ENCODE results near the gene PRKACA.

Gene PRKACA

GRCh38 chr19:14156122-14156521, 38.6 kb upstream of the PRKACA start:
- no peak overlapping the region for H3K9ac ChIP-seq (ENCODE audit: low read length)
- H3K27ac ChIP-seq (ENCODE audit: low read length), result no peak overlapping the region
- H3K79me2 ChIP-seq (ENCODE audit: low read length), result no peaks in the 10 kb centered on the region
- TF ChIP-seq EZH2phosphoT487 (IDR thresholded peaks at IDR 0.05; ENCODE audit: low read depth) (no peak), CTCF (IDR thresholded peaks at IDR 0.05; ENCODE audit: low read depth, low read length) (no peak)
- no peaks in the 10 kb centered on the region for H3K27me3 ChIP-seq (ENCODE audit: low read depth, low read length)
- H2AFZ ChIP-seq (ENCODE audit: low read depth, low read length), result no peak overlapping the region
- H4K20me1 ChIP-seq (ENCODE audit: insufficient read depth, low read length), result no peaks in the 10 kb centered on the region
- no peaks in the 10 kb centered on the region for H3K9me3 ChIP-seq (ENCODE audit: insufficient read depth, low read length)
- H3K4me3 ChIP-seq (ENCODE audit: low read length), result no peak overlapping the region
- no peaks in the 10 kb centered on the region for H3K36me3 ChIP-seq (replicated peaks; ENCODE audit: low read depth, low read length)
- H3K4me1 ChIP-seq (ENCODE audit: low read length), result peaks cover 9% of the 10 kb centered on the region; the same call in 1 of the 2 replicates
- H3K4me2 ChIP-seq (ENCODE audit: low read length), result no peak overlapping the region

GRCh38 chr19:14155371-14155770, 37.8 kb upstream of the PRKACA start:
- Histone ChIP-seq H3K27me3 (ENCODE audit: low read depth, low read length) (no peaks in the 10 kb centered on the region), H4K20me1 (ENCODE audit: insufficient read depth, low read length) (no peaks in the 10 kb centered on the region), H3K4me3 (ENCODE audit: low read length) (no peak overlapping the region), H3K4me1 (ENCODE audit: low read length) (peaks cover 8% of the 10 kb centered on the region; the same call in 1 of the 2 replicates), H3K4me2 (ENCODE audit: low read length) (no peak overlapping the region), H3K36me3 (replicated peaks; ENCODE audit: low read depth, low read length) (no peaks in the 10 kb centered on the region), H3K27ac (ENCODE audit: low read length) (no peak overlapping the region), H3K9me3 (ENCODE audit: insufficient read depth, low read length) (no peaks in the 10 kb centered on the region), H3K79me2 (ENCODE audit: low read length) (no peaks in the 10 kb centered on the region), H2AFZ (ENCODE audit: low read depth, low read length) (no peak overlapping the region), H3K9ac (ENCODE audit: low read length) (no peak overlapping the region)
- no peak for TF ChIP-seq EZH2phosphoT487 (IDR thresholded peaks at IDR 0.05; ENCODE audit: low read depth)
- no peak for TF ChIP-seq CTCF (IDR thresholded peaks at IDR 0.05; ENCODE audit: low read depth, low read length)

- H3K36me3 ChIP-seq (replicated peaks; ENCODE audit: low read depth, low read length), result no peaks in the 10 kb centered on the region
- no peaks in the 10 kb centered on the region for H3K79me2 ChIP-seq (ENCODE audit: low read length)
- H3K4me2 ChIP-seq (ENCODE audit: low read length), result no peak overlapping the region
- H2AFZ ChIP-seq (ENCODE audit: low read depth, low read length), result no peak overlapping the region
- H3K4me3 ChIP-seq (ENCODE audit: low read length), result no peak overlapping the region
- TF ChIP-seq EZH2phosphoT487 (IDR thresholded peaks at IDR 0.05; ENCODE audit: low read depth) (no peak), CTCF (IDR thresholded peaks at IDR 0.05; ENCODE audit: low read depth, low read length) (no peak)
- H3K27ac ChIP-seq (ENCODE audit: low read length), result no peak overlapping the region
- no peaks in the 10 kb centered on the region for H4K20me1 ChIP-seq (ENCODE audit: insufficient read depth, low read length)
- no peak overlapping the region for H3K9ac ChIP-seq (ENCODE audit: low read length)
- H3K9me3 ChIP-seq (ENCODE audit: insufficient read depth, low read length), result no peaks in the 10 kb centered on the region
- H3K4me1 ChIP-seq (ENCODE audit: low read length), result no peaks in the 10 kb centered on the region
- 0 out of 2 replicates have a peak, but pooled peaks cover 3% of the 10 kb centered on the region for H3K27me3 ChIP-seq (ENCODE audit: low read depth, low read length)
Observed at GRCh38 chr19:14152713-14153112, 35.2 kb upstream of the PRKACA start.

GRCh38 chr19:14150770-14151661, 33.5 kb upstream of the PRKACA start:
- no peak overlapping the region for H2AFZ ChIP-seq (ENCODE audit: low read depth, low read length)
- H3K4me1 ChIP-seq (ENCODE audit: low read length), result no peaks in the 10 kb centered on the region
- H4K20me1 ChIP-seq (ENCODE audit: insufficient read depth, low read length), result no peaks in the 10 kb centered on the region
- H3K9ac ChIP-seq (ENCODE audit: low read length), result no peak overlapping the region
- no peak overlapping the region for H3K27ac ChIP-seq (ENCODE audit: low read length)
- H3K79me2 ChIP-seq (ENCODE audit: low read length), result no peaks in the 10 kb centered on the region
- no peak overlapping the region for H3K4me3 ChIP-seq (ENCODE audit: low read length)
- H3K36me3 ChIP-seq (replicated peaks; ENCODE audit: low read depth, low read length), result no peaks in the 10 kb centered on the region
- TF ChIP-seq CTCF (IDR thresholded peaks at IDR 0.05; ENCODE audit: low read depth, low read length), result no peak
- TF ChIP-seq EZH2phosphoT487 (IDR thresholded peaks at IDR 0.05; ENCODE audit: low read depth), result no peak
- no peak overlapping the region for H3K4me2 ChIP-seq (ENCODE audit: low read length)
- H3K27me3 ChIP-seq (ENCODE audit: low read depth, low read length), result 0 out of 2 replicates have a peak, but pooled peaks cover 3% of the 10 kb centered on the region
- no peaks in the 10 kb centered on the region for H3K9me3 ChIP-seq (ENCODE audit: insufficient read depth, low read length)
